HCT116 (cell line): ENCODE measurements around the gene SON. TPM values are rescaled to one million over a fixed set of nuclear protein-coding genes. Genes with fewer than 3 reads are reported as not detected.

Experiments
- ATAC-seq: fragments of 200-7000 bp; cut with Tn5 transposase; 2 replicates; pipeline ENCODE4 v1.9.1; 2020; ENCODE audit warnings: mild to moderate bottlenecking, moderate library complexity
- BruUV-seq: library from RNA; stranded (reverse); fragments of 400-500 nt; replicated peaks from 2 replicates; lab custom pipeline; 2021; lab: Mats Ljungman, UMichigan
- CTCF ChIA-PET: fragments of 300-600 bp; sonication (Branson Sonifier 250); formaldehyde crosslinking; loops from one replicate; lab custom pipeline; 2021; ENCODE audit warnings: antibody characterized with exemption; lab: Charles Lee
- POLR2A ChIA-PET: fragments of 300-600, 350-600 bp; sonication (Branson Sonifier 250); formaldehyde crosslinking; loops from one replicate; lab custom pipeline; 2021; ENCODE audit warnings: antibody characterized with exemption; lab: Charles Lee
- RAD21 ChIA-PET, 2 experiments: fragments of 300-600 bp; sonication (Branson Sonifier 250); formaldehyde crosslinking; loops; one replicate each; lab custom pipeline; 2023; ENCODE audit warnings: low total read pairs in 2 of 2; ENCODE audit not compliant: uncharacterized antibody in 2 of 2, unreplicated experiment in 2 of 2, low non-redundant PET in 1 of 2; lab: Charles Lee
- DNase-seq: peaks from one replicate; pipeline ENCODE4 v3.0.0-alpha.2; 2010; ENCODE audit warnings: low read depth, low spot score
- H2AFZ ChIP-seq: fragments of 200-600 bp; shearing (Covaris generic), sonication (generic); 2 replicates; pipeline ENCODE4 v1.6.1; 2017; ENCODE audit warnings: low read depth, mixed run types, mixed read lengths, antibody characterized with exemption, low read length; ENCODE audit not compliant: poor library complexity, severe bottlenecking
- H3K27ac ChIP-seq: 2 replicates; pipeline ENCODE4 v1.5.1; 2012; ENCODE audit warnings: low read depth, low read length
- H3K27me3 ChIP-seq: fragments of 200-600 bp; sonication (generic); 2 replicates; pipeline ENCODE4 v1.6.1; 2016; ENCODE audit warnings: mixed run types, low read length, mixed read lengths; ENCODE audit not compliant: insufficient read depth
- H3K36me3 ChIP-seq, 2 experiments: fragments of 200-500 bp in 1 of 2; fragments of 200-600 bp in 1 of 2; sonication (Bioruptor generic) in 1 of 2; sonication (generic) in 1 of 2; 2 replicates each; pipeline versions ENCODE4 v1.5.1 to v1.6.1; 2014 to 2016; ENCODE audit warnings: low read length in 2 of 2, inconsistent platforms in 1 of 2, mixed read lengths in 1 of 2, mixed run types in 1 of 2; ENCODE audit not compliant: insufficient read depth in 2 of 2, control insufficient read depth in 1 of 2
- H3K4me1 ChIP-seq, 2 experiments: fragments of 200-600 bp in 1 of 2; sonication (generic) in 1 of 2; 2 replicates each; pipeline versions ENCODE4 v1.5.1 to v1.6.1; 2012 to 2017; ENCODE audit warnings: low read length in 2 of 2, inconsistent platforms in 1 of 2, mild to moderate bottlenecking in 1 of 2, mixed read lengths in 1 of 2, mixed run types in 1 of 2, moderate library complexity in 1 of 2; ENCODE audit not compliant: insufficient read depth in 2 of 2, control insufficient read depth in 1 of 2
- H3K4me2 ChIP-seq: fragments of 200-600 bp; sonication (generic); 2 replicates; pipeline ENCODE4 v1.6.1; 2017; ENCODE audit warnings: mixed run types, low read length, mixed read lengths
- H3K4me3 ChIP-seq, 2 experiments: fragments of 200-600 bp in 1 of 2; sonication (generic) in 1 of 2; replicated peaks in 1 of 2; 2 replicates each; pipeline ENCODE4 v1.5.1; 2011 to 2016; ENCODE audit warnings: low read length in 2 of 2, control low read depth in 1 of 2, low read depth in 1 of 2, mild to moderate bottlenecking in 1 of 2, mixed read lengths in 1 of 2, mixed run types in 1 of 2
- H3K79me2 ChIP-seq: fragments of 200-600 bp; sonication (generic); 2 replicates; pipeline ENCODE4 v1.6.1; 2017; ENCODE audit warnings: mild to moderate bottlenecking, mixed run types, low read length, moderate library complexity, mixed read lengths; ENCODE audit not compliant: insufficient read depth
- H3K9ac ChIP-seq: fragments of 200-600 bp; sonication (generic); 2 replicates; pipeline ENCODE4 v1.6.1; 2016; ENCODE audit warnings: low read length, mixed read lengths
- H3K9me2 ChIP-seq: fragments of 200-600 bp; sonication (generic), shearing (Covaris generic); 2 replicates; pipeline ENCODE4 v1.6.1; 2017; ENCODE audit warnings: mixed run types, mild to moderate bottlenecking, moderate library complexity; ENCODE audit not compliant: insufficient read depth
- H3K9me3 ChIP-seq, 2 experiments: fragments of 200-500 bp in 1 of 2; fragments of 200-600 bp in 1 of 2; sonication (Bioruptor generic) in 1 of 2; sonication (generic) in 1 of 2; 2 replicates each; pipeline ENCODE4 v1.6.1; 2014 to 2017; ENCODE audit warnings: low read length in 2 of 2, mixed read lengths in 2 of 2, inconsistent platforms in 1 of 2, low read depth in 1 of 2, mild to moderate bottlenecking in 1 of 2, mixed run types in 1 of 2, moderate library complexity in 1 of 2; ENCODE audit not compliant: control insufficient read depth in 1 of 2, insufficient read depth in 1 of 2
- H4K20me1 ChIP-seq: fragments of 200-600 bp; sonication (generic), shearing (Covaris generic); 2 replicates; pipeline ENCODE4 v1.6.1; 2017; ENCODE audit warnings: mixed run types, mild to moderate bottlenecking, moderate library complexity; ENCODE audit not compliant: insufficient read depth
- CBX3 ChIP-seq: IDR thresholded peaks from 2 replicates; pipeline ENCODE4 v1.6.1; 2012; ENCODE audit warnings: low read depth
- CEBPB ChIP-seq: IDR thresholded peaks from 2 replicates; pipeline ENCODE4 v1.6.1; 2012; ENCODE audit warnings: low read depth
- EGR1 ChIP-seq: IDR thresholded peaks from 2 replicates; pipeline ENCODE4 v1.6.1; 2012; ENCODE audit warnings: low read depth
- ELF1 ChIP-seq: IDR thresholded peaks from 2 replicates; pipeline ENCODE4 v1.6.1; 2012; ENCODE audit warnings: low read depth, borderline replicate concordance
- EZH2 ChIP-seq: fragments of 200-600 bp; sonication (generic); IDR thresholded peaks from 2 replicates; pipeline ENCODE4 v1.6.1; 2017; ENCODE audit warnings: antibody characterized with exemption, mixed run types
- JUND ChIP-seq: IDR thresholded peaks from 2 replicates; pipeline ENCODE4 v1.6.1; 2012
- POLR2AphosphoS5 ChIP-seq: IDR thresholded peaks from 2 replicates; pipeline ENCODE4 v1.6.1; 2011; ENCODE audit warnings: mild to moderate bottlenecking, low read depth, low read length, moderate library complexity
- SIN3A ChIP-seq: IDR thresholded peaks from 2 replicates; pipeline ENCODE4 v1.6.1; 2012; ENCODE audit warnings: low read depth
- SRF ChIP-seq: IDR thresholded peaks from 2 replicates; pipeline ENCODE4 v1.6.1; 2012; ENCODE audit warnings: low read depth
- TCF7L2 ChIP-seq: IDR thresholded peaks from 2 replicates; pipeline ENCODE4 v1.7.0; 2011; ENCODE audit warnings: borderline replicate concordance, inconsistent platforms; ENCODE audit not compliant: insufficient read depth, insufficient read length; ENCODE audit errors: extremely low read depth
- intact Hi-C: fragments of 100-400 bp; cut with micrococcal nuclease; formaldehyde crosslinking; loops from 2 replicates; pipeline ENCODE4 v1.10.0; 2022
- total RNA-seq: library from RNA; stranded (reverse); gene quantifications from one replicate; pipeline ENCODE4 v1.2.1, GENCODE V29; 2021; ENCODE audit not compliant: unreplicated experiment
- TF ChIP-seq, protein P1 (sequence below): IDR thresholded peaks from 2 replicates; pipeline ENCODE4 v1.6.1; 2012
- TF ChIP-seq, protein P2 (sequence below): IDR thresholded peaks from 2 replicates; pipeline ENCODE4 v1.6.1; 2012
- TF ChIP-seq, protein P3 (sequence below), 3 experiments: fragments of 200-600 bp in 1 of 3; sonication (generic) in 1 of 3; IDR thresholded peaks in 2 of 3; conservative IDR thresholded peaks in 1 of 3; 2 replicates each; pipeline ENCODE4 v1.5.1; 2012 to 2017; ENCODE audit warnings: low read depth in 2 of 3, low read length in 2 of 3, antibody characterized with exemption in 1 of 3, borderline replicate concordance in 1 of 3, control low read depth in 1 of 3, mild to moderate bottlenecking in 1 of 3, mixed read lengths in 1 of 3, mixed run types in 1 of 3, moderate library complexity in 1 of 3; ENCODE audit not compliant: insufficient read depth in 1 of 3
- TF ChIP-seq, protein P4 (sequence below): IDR thresholded peaks from 2 replicates; pipeline ENCODE4 v1.6.1; 2012; ENCODE audit warnings: low read depth

SON gene
- total RNA-seq, 1 experiment from 2014 or later: 195 TPM

DNA sequence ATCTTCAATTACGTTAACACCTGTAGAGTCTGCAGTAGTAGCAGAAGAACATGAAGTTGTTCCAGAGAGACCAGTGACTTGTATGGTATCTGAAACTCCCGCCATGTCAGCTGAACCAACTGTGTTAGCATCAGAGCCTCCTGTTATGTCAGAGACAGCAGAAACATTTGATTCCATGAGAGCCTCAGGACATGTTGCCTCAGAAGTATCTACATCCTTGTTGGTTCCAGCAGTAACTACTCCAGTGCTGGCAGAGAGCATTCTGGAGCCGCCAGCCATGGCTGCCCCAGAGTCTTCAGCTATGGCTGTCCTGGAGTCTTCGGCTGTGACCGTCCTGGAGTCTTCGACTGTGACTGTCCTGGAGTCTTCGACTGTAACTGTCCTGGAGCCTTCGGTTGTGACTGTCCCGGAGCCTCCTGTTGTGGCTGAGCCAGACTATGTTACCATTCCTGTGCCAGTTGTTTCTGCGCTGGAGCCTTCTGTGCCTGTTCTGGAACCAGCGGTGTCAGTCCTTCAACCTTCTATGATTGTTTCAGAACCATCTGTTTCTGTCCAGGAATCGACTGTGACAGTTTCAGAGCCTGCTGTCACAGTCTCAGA is 10.3 kb downstream of the SON start:
- ATAC-seq: no peak
- Histone ChIP-seq H3K9me2 (no peaks in the 10 kb centered on the region), H3K4me1 (no peaks in the 10 kb centered on the region), H3K79me2 (peaks cover 100% of the 10 kb centered on the region), H2AFZ (no peak overlapping the region), H3K9me3 (no peaks in the 10 kb centered on the region), H3K27ac (no peak overlapping the region), H4K20me1 (peaks cover 54% of the 10 kb centered on the region), H3K27me3 (no peaks in the 10 kb centered on the region), H3K4me2 (no peak overlapping the region), H3K9ac (no peak overlapping the region), H3K36me3 (peaks cover 78 to 90% of the 10 kb centered on the region in 2 experiments), H3K4me3 (no peak overlapping the region)
- intact Hi-C loops: no loop called here
- BruUV-seq: no TSS peak
- ChIA-PET POLR2A (no interaction called here), CTCF (no interaction called here), RAD21 (no interaction called here)
- DNase-seq: no peak
- TF ChIP-seq EZH2: no peak
- TF ChIP-seq EGR1: no peak

DNA sequence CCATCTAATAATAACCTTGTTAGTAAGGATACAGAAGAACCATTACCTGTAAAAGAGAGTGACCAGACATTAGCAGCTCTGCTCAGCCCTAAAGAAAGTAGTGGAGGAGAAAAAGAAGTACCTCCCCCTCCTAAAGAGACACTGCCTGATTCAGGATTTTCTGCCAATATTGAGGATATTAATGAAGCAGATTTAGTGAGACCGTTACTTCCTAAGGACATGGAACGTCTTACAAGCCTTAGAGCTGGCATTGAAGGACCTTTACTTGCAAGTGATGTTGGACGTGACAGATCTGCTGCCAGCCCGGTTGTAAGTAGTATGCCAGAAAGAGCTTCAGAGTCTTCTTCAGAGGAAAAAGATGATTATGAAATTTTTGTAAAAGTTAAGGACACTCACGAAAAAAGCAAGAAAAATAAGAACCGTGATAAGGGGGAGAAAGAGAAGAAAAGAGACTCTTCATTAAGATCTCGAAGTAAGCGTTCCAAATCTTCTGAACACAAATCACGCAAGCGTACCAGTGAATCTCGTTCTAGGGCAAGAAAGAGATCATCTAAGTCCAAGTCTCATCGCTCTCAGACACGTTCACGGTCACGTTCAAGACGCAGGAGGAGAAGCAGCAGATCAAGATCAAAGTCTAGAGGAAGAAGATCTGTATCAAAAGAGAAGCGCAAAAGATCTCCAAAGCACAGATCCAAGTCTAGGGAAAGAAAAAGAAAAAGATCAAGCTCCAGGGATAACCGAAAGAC is 11.6 kb downstream of the SON start:
- Histone ChIP-seq H3K9me3 (no peaks in the 10 kb centered on the region), H4K20me1 (peaks cover 56% of the 10 kb centered on the region), H3K27me3 (no peaks in the 10 kb centered on the region), H3K9ac (no peak overlapping the region), H3K9me2 (no peaks in the 10 kb centered on the region), H2AFZ (no peak overlapping the region), H3K36me3 (peaks cover 76 to 90% of the 10 kb centered on the region in 2 experiments), H3K79me2 (peaks cover 100% of the 10 kb centered on the region), H3K4me3 (no peak overlapping the region), H3K4me1 (no peaks in the 10 kb centered on the region), H3K4me2 (no peak overlapping the region), H3K27ac (no peak overlapping the region)
- DNase-seq (no peak), ATAC-seq (no peak)
- ChIA-PET RAD21 (no interaction called here), POLR2A (no interaction called here), CTCF (no interaction called here)
- intact Hi-C loops: no loop called here
- TSS peak; percentile 2 for BruUV-seq
- TF ChIP-seq EZH2 (no peak), EGR1 (no peak), TCF7L2 (no peak), POLR2AphosphoS5 (no peak), JUND (no peak), SIN3A (no peak), SRF (no peak), CEBPB (no peak), CBX3 (no peak), ELF1 (no peak)
- TF ChIP-seq, protein P1, sequence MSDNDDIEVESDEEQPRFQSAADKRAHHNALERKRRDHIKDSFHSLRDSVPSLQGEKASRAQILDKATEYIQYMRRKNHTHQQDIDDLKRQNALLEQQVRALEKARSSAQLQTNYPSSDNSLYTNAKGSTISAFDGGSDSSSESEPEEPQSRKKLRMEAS: no peak
- TF ChIP-seq, protein P2, sequence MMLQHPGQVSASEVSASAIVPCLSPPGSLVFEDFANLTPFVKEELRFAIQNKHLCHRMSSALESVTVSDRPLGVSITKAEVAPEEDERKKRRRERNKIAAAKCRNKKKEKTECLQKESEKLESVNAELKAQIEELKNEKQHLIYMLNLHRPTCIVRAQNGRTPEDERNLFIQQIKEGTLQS: no peak
- TF ChIP-seq, protein P3, sequence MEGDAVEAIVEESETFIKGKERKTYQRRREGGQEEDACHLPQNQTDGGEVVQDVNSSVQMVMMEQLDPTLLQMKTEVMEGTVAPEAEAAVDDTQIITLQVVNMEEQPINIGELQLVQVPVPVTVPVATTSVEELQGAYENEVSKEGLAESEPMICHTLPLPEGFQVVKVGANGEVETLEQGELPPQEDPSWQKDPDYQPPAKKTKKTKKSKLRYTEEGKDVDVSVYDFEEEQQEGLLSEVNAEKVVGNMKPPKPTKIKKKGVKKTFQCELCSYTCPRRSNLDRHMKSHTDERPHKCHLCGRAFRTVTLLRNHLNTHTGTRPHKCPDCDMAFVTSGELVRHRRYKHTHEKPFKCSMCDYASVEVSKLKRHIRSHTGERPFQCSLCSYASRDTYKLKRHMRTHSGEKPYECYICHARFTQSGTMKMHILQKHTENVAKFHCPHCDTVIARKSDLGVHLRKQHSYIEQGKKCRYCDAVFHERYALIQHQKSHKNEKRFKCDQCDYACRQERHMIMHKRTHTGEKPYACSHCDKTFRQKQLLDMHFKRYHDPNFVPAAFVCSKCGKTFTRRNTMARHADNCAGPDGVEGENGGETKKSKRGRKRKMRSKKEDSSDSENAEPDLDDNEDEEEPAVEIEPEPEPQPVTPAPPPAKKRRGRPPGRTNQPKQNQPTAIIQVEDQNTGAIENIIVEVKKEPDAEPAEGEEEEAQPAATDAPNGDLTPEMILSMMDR (IDR thresholded peaks at IDR 0.05 in 2 of 3, conservative IDR thresholded peaks at IDR 0.05 in 1 of 3; ENCODE audit: borderline replicate concordance in 1 of 3, insufficient read depth in 1 of 3, low read depth in 2 of 3, low read length in 2 of 3): no peak
- TF ChIP-seq, protein P4, sequence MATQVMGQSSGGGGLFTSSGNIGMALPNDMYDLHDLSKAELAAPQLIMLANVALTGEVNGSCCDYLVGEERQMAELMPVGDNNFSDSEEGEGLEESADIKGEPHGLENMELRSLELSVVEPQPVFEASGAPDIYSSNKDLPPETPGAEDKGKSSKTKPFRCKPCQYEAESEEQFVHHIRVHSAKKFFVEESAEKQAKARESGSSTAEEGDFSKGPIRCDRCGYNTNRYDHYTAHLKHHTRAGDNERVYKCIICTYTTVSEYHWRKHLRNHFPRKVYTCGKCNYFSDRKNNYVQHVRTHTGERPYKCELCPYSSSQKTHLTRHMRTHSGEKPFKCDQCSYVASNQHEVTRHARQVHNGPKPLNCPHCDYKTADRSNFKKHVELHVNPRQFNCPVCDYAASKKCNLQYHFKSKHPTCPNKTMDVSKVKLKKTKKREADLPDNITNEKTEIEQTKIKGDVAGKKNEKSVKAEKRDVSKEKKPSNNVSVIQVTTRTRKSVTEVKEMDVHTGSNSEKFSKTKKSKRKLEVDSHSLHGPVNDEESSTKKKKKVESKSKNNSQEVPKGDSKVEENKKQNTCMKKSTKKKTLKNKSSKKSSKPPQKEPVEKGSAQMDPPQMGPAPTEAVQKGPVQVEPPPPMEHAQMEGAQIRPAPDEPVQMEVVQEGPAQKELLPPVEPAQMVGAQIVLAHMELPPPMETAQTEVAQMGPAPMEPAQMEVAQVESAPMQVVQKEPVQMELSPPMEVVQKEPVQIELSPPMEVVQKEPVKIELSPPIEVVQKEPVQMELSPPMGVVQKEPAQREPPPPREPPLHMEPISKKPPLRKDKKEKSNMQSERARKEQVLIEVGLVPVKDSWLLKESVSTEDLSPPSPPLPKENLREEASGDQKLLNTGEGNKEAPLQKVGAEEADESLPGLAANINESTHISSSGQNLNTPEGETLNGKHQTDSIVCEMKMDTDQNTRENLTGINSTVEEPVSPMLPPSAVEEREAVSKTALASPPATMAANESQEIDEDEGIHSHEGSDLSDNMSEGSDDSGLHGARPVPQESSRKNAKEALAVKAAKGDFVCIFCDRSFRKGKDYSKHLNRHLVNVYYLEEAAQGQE: no peak
